ENCODE data around the gene PARP12.

PARP12 gene

DNA sequence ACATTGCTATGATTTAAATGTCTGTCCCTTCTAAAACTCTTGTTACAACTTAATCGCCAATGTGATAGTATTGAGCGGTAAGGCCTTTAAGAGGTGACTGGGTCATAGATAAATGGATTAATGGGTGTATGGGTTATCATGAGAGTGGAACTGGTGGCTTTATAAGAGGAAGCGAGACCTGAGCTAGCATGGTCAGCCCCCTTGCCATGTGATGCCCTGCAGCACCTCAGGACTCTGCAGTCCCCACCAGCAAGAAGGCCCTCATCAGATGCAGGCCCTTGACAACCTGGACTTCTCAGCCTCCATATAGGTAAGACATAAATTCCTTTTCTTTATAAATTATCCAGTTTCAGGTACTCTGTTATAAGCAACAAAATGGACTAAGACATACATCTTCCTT is 15.6 kb downstream of the PARP12 start:
- TF ChIP-seq ZFP3 (CRISPR knock-in tag; IDR thresholded peaks at IDR 0.05) = no peak
- TF ChIP-seq GLIS3 (CRISPR knock-in tag; IDR thresholded peaks at IDR 0.05) = no peak
- TF ChIP-seq ESRRG (CRISPR knock-in tag; IDR thresholded peaks at IDR 0.05) = no peak
- TF ChIP-seq BACH2 (CRISPR knock-in tag; IDR thresholded peaks at IDR 0.05; ENCODE audit: borderline replicate concordance) = no peak
- TF ChIP-seq ZNF8 (CRISPR knock-in tag; IDR thresholded peaks at IDR 0.05) = no peak
- TF ChIP-seq ISL1 (CRISPR knock-in tag; IDR thresholded peaks at IDR 0.05) = no peak
- TF ChIP-seq OSR1 (CRISPR knock-in tag; IDR thresholded peaks at IDR 0.05) = no peak
- no peak for TF ChIP-seq TCF4 (CRISPR knock-in tag; IDR thresholded peaks at IDR 0.05; ENCODE audit: borderline replicate concordance)
- TF ChIP-seq ZC3H10 (CRISPR knock-in tag; IDR thresholded peaks at IDR 0.05) = no peak
- TF ChIP-seq TOX (CRISPR knock-in tag; IDR thresholded peaks at IDR 0.05; ENCODE audit: borderline replicate concordance) = no peak
- TF ChIP-seq, protein P1, sequence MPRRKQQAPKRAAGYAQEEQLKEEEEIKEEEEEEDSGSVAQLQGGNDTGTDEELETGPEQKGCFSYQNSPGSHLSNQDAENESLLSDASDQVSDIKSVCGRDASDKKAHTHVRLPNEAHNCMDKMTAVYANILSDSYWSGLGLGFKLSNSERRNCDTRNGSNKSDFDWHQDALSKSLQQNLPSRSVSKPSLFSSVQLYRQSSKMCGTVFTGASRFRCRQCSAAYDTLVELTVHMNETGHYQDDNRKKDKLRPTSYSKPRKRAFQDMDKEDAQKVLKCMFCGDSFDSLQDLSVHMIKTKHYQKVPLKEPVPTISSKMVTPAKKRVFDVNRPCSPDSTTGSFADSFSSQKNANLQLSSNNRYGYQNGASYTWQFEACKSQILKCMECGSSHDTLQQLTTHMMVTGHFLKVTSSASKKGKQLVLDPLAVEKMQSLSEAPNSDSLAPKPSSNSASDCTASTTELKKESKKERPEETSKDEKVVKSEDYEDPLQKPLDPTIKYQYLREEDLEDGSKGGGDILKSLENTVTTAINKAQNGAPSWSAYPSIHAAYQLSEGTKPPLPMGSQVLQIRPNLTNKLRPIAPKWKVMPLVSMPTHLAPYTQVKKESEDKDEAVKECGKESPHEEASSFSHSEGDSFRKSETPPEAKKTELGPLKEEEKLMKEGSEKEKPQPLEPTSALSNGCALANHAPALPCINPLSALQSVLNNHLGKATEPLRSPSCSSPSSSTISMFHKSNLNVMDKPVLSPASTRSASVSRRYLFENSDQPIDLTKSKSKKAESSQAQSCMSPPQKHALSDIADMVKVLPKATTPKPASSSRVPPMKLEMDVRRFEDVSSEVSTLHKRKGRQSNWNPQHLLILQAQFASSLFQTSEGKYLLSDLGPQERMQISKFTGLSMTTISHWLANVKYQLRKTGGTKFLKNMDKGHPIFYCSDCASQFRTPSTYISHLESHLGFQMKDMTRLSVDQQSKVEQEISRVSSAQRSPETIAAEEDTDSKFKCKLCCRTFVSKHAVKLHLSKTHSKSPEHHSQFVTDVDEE (CRISPR knock-in tag; IDR thresholded peaks at IDR 0.05) = no peak
- TF ChIP-seq PATZ1 (CRISPR knock-in tag; IDR thresholded peaks at IDR 0.05; ENCODE audit: borderline replicate concordance) = no peak
- no peak for TF ChIP-seq ZNF565 (CRISPR knock-in tag; conservative IDR thresholded peaks at IDR 0.05; ENCODE audit: low read depth)

DNA sequence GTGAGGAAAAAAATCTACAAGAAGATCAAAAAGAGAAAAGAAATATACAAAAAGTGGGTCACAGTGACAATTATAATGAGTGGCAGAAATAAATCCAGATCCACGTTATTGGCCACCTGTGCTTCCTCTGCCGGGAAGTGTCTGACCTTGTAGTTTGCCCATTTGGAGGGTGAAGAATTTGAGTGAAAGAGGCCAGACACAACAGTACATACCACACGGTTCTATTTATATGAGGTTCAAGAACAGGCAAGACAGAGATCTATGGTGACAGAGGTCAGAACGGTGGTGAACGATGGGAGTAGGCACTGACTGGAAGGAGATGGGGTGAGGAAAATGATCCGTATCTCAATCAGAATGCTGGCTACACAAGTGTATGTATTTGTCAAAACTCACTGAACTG is 17.1 kb downstream of the PARP12 start:
- no peak for ATAC-seq
- TF ChIP-seq ZC3H10 (CRISPR knock-in tag; IDR thresholded peaks at IDR 0.05) = no peak
- no peak for TF ChIP-seq RARB (CRISPR knock-in tag; IDR thresholded peaks at IDR 0.05)
- TF ChIP-seq ZNF70 (CRISPR knock-in tag; IDR thresholded peaks at IDR 0.05) = no peak
- no peak for TF ChIP-seq ISL1 (CRISPR knock-in tag; IDR thresholded peaks at IDR 0.05)
- no peak for TF ChIP-seq TOX (CRISPR knock-in tag; IDR thresholded peaks at IDR 0.05; ENCODE audit: borderline replicate concordance)
- TF ChIP-seq PATZ1 (CRISPR knock-in tag; IDR thresholded peaks at IDR 0.05; ENCODE audit: borderline replicate concordance) = no peak
- no peak for TF ChIP-seq OSR1 (CRISPR knock-in tag; IDR thresholded peaks at IDR 0.05)
- no peak for TF ChIP-seq ZNF8 (CRISPR knock-in tag; IDR thresholded peaks at IDR 0.05)
- no peak for TF ChIP-seq ZNF565 (CRISPR knock-in tag; conservative IDR thresholded peaks at IDR 0.05; ENCODE audit: low read depth)
- no peak for TF ChIP-seq CSDC2 (CRISPR knock-in tag; IDR thresholded peaks at IDR 0.05)
- TF ChIP-seq BACH2 (CRISPR knock-in tag; IDR thresholded peaks at IDR 0.05; ENCODE audit: borderline replicate concordance) = no peak
- no peak for TF ChIP-seq TCF4 (CRISPR knock-in tag; IDR thresholded peaks at IDR 0.05; ENCODE audit: borderline replicate concordance)
- TF ChIP-seq, protein P2, sequence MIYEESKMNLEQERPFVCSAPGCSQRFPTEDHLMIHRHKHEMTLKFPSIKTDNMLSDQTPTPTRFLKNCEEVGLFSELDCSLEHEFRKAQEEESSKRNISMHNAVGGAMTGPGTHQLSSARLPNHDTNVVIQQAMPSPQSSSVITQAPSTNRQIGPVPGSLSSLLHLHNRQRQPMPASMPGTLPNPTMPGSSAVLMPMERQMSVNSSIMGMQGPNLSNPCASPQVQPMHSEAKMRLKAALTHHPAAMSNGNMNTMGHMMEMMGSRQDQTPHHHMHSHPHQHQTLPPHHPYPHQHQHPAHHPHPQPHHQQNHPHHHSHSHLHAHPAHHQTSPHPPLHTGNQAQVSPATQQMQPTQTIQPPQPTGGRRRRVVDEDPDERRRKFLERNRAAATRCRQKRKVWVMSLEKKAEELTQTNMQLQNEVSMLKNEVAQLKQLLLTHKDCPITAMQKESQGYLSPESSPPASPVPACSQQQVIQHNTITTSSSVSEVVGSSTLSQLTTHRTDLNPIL (CRISPR knock-in tag; IDR thresholded peaks at IDR 0.05; ENCODE audit: low read depth) = no peak
- TF ChIP-seq PPARA (CRISPR knock-in tag; IDR thresholded peaks at IDR 0.05; ENCODE audit: borderline replicate concordance) = no peak
- TF ChIP-seq, protein P1 (CRISPR knock-in tag; IDR thresholded peaks at IDR 0.05) = no peak

More for the DNA sequence above, 15.6 kb downstream of the PARP12 start:
- no peak for ATAC-seq

- no peak for ATAC-seq
- TF ChIP-seq PATZ1 (CRISPR knock-in tag; IDR thresholded peaks at IDR 0.05; ENCODE audit: borderline replicate concordance) (no peak), CSRNP3 (CRISPR knock-in tag; IDR thresholded peaks at IDR 0.05) (no peak), ZC3H10 (CRISPR knock-in tag; IDR thresholded peaks at IDR 0.05) (no peak), ZFP3 (CRISPR knock-in tag; IDR thresholded peaks at IDR 0.05) (no peak), GLIS3 (CRISPR knock-in tag; IDR thresholded peaks at IDR 0.05) (no peak), ZFP30 (CRISPR knock-in tag; IDR thresholded peaks at IDR 0.05) (no peak)
- TF ChIP-seq, protein P3, sequence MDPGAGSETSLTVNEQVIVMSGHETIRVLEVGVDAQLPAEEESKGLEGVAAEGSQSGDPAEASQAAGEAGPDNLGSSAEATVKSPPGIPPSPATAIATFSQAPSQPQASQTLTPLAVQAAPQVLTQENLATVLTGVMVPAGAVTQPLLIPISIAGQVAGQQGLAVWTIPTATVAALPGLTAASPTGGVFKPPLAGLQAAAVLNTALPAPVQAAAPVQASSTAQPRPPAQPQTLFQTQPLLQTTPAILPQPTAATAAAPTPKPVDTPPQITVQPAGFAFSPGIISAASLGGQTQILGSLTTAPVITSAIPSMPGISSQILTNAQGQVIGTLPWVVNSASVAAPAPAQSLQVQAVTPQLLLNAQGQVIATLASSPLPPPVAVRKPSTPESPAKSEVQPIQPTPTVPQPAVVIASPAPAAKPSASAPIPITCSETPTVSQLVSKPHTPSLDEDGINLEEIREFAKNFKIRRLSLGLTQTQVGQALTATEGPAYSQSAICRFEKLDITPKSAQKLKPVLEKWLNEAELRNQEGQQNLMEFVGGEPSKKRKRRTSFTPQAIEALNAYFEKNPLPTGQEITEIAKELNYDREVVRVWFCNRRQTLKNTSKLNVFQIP (CRISPR knock-in tag; IDR thresholded peaks at IDR 0.05; ENCODE audit: borderline replicate concordance, low read depth) = no peak
Measured at GRCh38 chr7:140044251-140044650, 18.5 kb downstream of the PARP12 start.
